IMR-90 (cell line): ENCODE measurements around the gene KLHL7. TPM values are rescaled to one million over a fixed set of nuclear protein-coding genes. Genes with fewer than 3 reads are reported as not detected.

Experiments used
- ATAC-seq: fragments of 200-7000 bp; cut with Tn5 transposase; 2 replicates; pipeline ENCODE4 v1.9.1; 2020; ENCODE audit warnings: low read depth, mild to moderate bottlenecking, moderate library complexity
- BruUV-seq: library from RNA; stranded (reverse); fragments of 400-500 nt; replicated peaks from 2 replicates; lab custom pipeline; 2021; lab: Mats Ljungman, UMichigan
- CTCF ChIA-PET: fragments of 300-600 bp; formaldehyde crosslinking; extraction: SDS; loops from one replicate; lab custom pipeline; 2021; ENCODE audit warnings: antibody characterized with exemption; lab: Yijun Ruan, JAX
- POLR2A ChIA-PET: fragments of 300-600 bp; sonication (Branson Sonifier 250); formaldehyde crosslinking; loops from one replicate; lab custom pipeline; 2022; ENCODE audit warnings: antibody characterized with exemption; ENCODE audit not compliant: unreplicated experiment; lab: Charles Lee
- DNase-seq: peaks from one replicate; pipeline ENCODE4 v3.0.0; 2013
- H2AFZ ChIP-seq: replicated peaks from 2 replicates; pipeline ENCODE3; 2013; ENCODE audit warnings: low read length, mild to moderate bottlenecking; ENCODE audit not compliant: poor library complexity
- H2AK5ac ChIP-seq: 2 replicates; pipeline ENCODE4 v1.6.1; 2013; ENCODE audit warnings: low read depth, low read length, inconsistent platforms
- H2AK9ac ChIP-seq: replicated peaks from 2 replicates; pipeline ENCODE3; 2013; ENCODE audit warnings: mild to moderate bottlenecking, low read depth, low read length, moderate library complexity; ENCODE audit not compliant: poor library complexity
- H2BK120ac ChIP-seq: 2 replicates; pipeline ENCODE4 v1.6.1; 2013; ENCODE audit warnings: low read depth, low read length, inconsistent platforms
- H2BK15ac ChIP-seq: 3 replicates; pipeline ENCODE4 v1.6.1; 2013; ENCODE audit warnings: low read depth, low read length, inconsistent platforms
- H2BK20ac ChIP-seq: 2 replicates; pipeline ENCODE4 v1.6.1; 2013; ENCODE audit warnings: low read depth, mild to moderate bottlenecking, inconsistent platforms, low read length, moderate library complexity
- H2BK5ac ChIP-seq: 2 replicates; pipeline ENCODE4 v1.6.1; 2013; ENCODE audit warnings: mild to moderate bottlenecking, low read depth, low read length, inconsistent platforms; ENCODE audit not compliant: poor library complexity, severe bottlenecking
- H3K14ac ChIP-seq: replicated peaks from 2 replicates; pipeline ENCODE4 v1.6.1; 2013; ENCODE audit warnings: low read depth, low read length, inconsistent platforms
- H3K18ac ChIP-seq: 2 replicates; pipeline ENCODE4 v1.6.1; 2013; ENCODE audit warnings: low read depth, low read length, control low read depth
- H3K23ac ChIP-seq: 2 replicates; pipeline ENCODE4 v1.6.1; 2013; ENCODE audit warnings: low read depth, low read length, inconsistent platforms
- H3K27ac ChIP-seq: 2 replicates; pipeline ENCODE4 v1.5.1; 2013; ENCODE audit warnings: mild to moderate bottlenecking, control low read depth, low read length; ENCODE audit not compliant: insufficient read depth
- H3K27me3 ChIP-seq: 2 replicates; pipeline ENCODE4 v1.6.1; 2013; ENCODE audit warnings: low read length; ENCODE audit not compliant: control insufficient read depth, insufficient read depth
- H3K36me3 ChIP-seq: 2 replicates; pipeline ENCODE4 v1.6.1; 2013; ENCODE audit warnings: low read length, mixed read lengths; ENCODE audit not compliant: control insufficient read depth, insufficient read depth
- H3K4ac ChIP-seq: 2 replicates; pipeline ENCODE4 v1.6.1; 2013; ENCODE audit warnings: low read depth, low read length, inconsistent platforms
- H3K4me1 ChIP-seq: 2 replicates; pipeline ENCODE4 v1.6.1; 2013; ENCODE audit warnings: low read length, mixed read lengths; ENCODE audit not compliant: control insufficient read depth, insufficient read depth
- H3K4me2 ChIP-seq: 2 replicates; pipeline ENCODE4 v1.6.1; 2013; ENCODE audit warnings: low read depth, mild to moderate bottlenecking, control low read depth, low read length, moderate library complexity
- H3K4me3 ChIP-seq: 2 replicates; pipeline ENCODE4 v1.5.1; 2013; ENCODE audit warnings: low read depth, mild to moderate bottlenecking, control low read depth, low read length, moderate library complexity; ENCODE audit not compliant: insufficient read depth
- H3K56ac ChIP-seq: 2 replicates; pipeline ENCODE4 v1.6.1; 2013; ENCODE audit warnings: low read length, inconsistent platforms; ENCODE audit not compliant: insufficient read depth; ENCODE audit errors: extremely low read depth
- H3K79me1 ChIP-seq, 2 experiments: 2 replicates each; pipeline ENCODE4 v1.6.1; 2013; ENCODE audit warnings: low read length in 2 of 2, inconsistent platforms in 1 of 2, low read depth in 1 of 2
- H3K9ac ChIP-seq: 2 replicates; pipeline ENCODE4 v1.6.1; 2013; ENCODE audit warnings: low read depth, low read length, control low read depth
- H3K9me1 ChIP-seq: 2 replicates; pipeline ENCODE4 v1.6.1; 2013; ENCODE audit warnings: low read length, inconsistent platforms; ENCODE audit not compliant: insufficient read depth
- H3K9me3 ChIP-seq: 2 replicates; pipeline ENCODE4 v1.6.1; 2013; ENCODE audit warnings: low read length; ENCODE audit not compliant: control insufficient read depth, insufficient read depth
- H4K20me1 ChIP-seq: 2 replicates; pipeline ENCODE4 v1.6.1; 2013; ENCODE audit warnings: low read length, inconsistent platforms; ENCODE audit not compliant: insufficient read depth
- H4K5ac ChIP-seq: 2 replicates; pipeline ENCODE4 v1.6.1; 2013; ENCODE audit warnings: mild to moderate bottlenecking, low read depth, low read length, control low read depth
- H4K8ac ChIP-seq, 2 experiments: 2 replicates each; pipeline ENCODE4 v1.6.1; 2013; ENCODE audit warnings: low read depth in 2 of 2, low read length in 2 of 2, control low read depth in 1 of 2, inconsistent platforms in 1 of 2
- H4K91ac ChIP-seq: 2 replicates; pipeline ENCODE4 v1.6.1; 2013; ENCODE audit warnings: low read depth, low read length, inconsistent platforms; ENCODE audit not compliant: insufficient read depth
- BHLHE40 ChIP-seq: fragments of 150-350 bp; IDR thresholded peaks from 2 replicates; pipeline ENCODE4 v1.6.1; 2016; ENCODE audit warnings: mild to moderate bottlenecking, low read depth, low read length
- CEBPB ChIP-seq: IDR thresholded peaks from 2 replicates; pipeline ENCODE4 v1.6.1; 2012; ENCODE audit warnings: low read depth, low read length, improper control_type of control experiment
- CHD1 ChIP-seq: IDR thresholded peaks from 2 replicates; pipeline ENCODE4 v1.6.1; 2012; ENCODE audit warnings: low read depth, low read length, improper control_type of control experiment
- FOS ChIP-seq: fragments of 150-350 bp; IDR thresholded peaks from 2 replicates; pipeline ENCODE4 v1.6.1; 2016; ENCODE audit warnings: low read depth, low read length
- MAFK ChIP-seq: IDR thresholded peaks from 2 replicates; pipeline ENCODE4 v1.6.1; 2012; ENCODE audit warnings: low read depth, low read length, improper control_type of control experiment
- MAZ ChIP-seq: IDR thresholded peaks from 2 replicates; pipeline ENCODE4 v1.6.1; 2012; ENCODE audit warnings: low read depth, mild to moderate bottlenecking, low read length, improper control_type of control experiment, moderate library complexity, borderline replicate concordance
- MXI1 ChIP-seq: IDR thresholded peaks from 2 replicates; pipeline ENCODE4 v1.6.1; 2012; ENCODE audit warnings: low read depth, mild to moderate bottlenecking, low read length, moderate library complexity, borderline replicate concordance
- NFE2L2 ChIP-seq: fragments of 150-350 bp; IDR thresholded peaks from 2 replicates; pipeline ENCODE4 v1.6.1; 2016; ENCODE audit warnings: low read depth, mild to moderate bottlenecking, low read length
- POLR2A ChIP-seq: IDR thresholded peaks from 2 replicates; pipeline ENCODE4 v1.6.1; 2012; ENCODE audit warnings: mild to moderate bottlenecking, low read depth, low read length
- RAD21 ChIP-seq: IDR thresholded peaks from 2 replicates; pipeline ENCODE4 v1.6.1; 2012; ENCODE audit warnings: low read length, improper control_type of control experiment
- RCOR1 ChIP-seq: IDR thresholded peaks from 2 replicates; pipeline ENCODE4 v1.6.1; 2012; ENCODE audit warnings: mild to moderate bottlenecking, low read length, improper control_type of control experiment; ENCODE audit not compliant: insufficient replicate concordance
- RFX5 ChIP-seq: IDR thresholded peaks from 2 replicates; pipeline ENCODE4 v1.8.0; 2012; ENCODE audit warnings: low read depth, mild to moderate bottlenecking, low read length, moderate library complexity
- SMC3 ChIP-seq: fragments of 150-350 bp; IDR thresholded peaks from 2 replicates; pipeline ENCODE4 v1.6.1; 2016; ENCODE audit warnings: low read depth, mild to moderate bottlenecking, antibody characterized with exemption, low read length, moderate library complexity
- WGBS, 2 experiments: methylation state at CpG; one replicate each; pipeline versions ENCODE4 v1.1.5 to v1.1.7; 2013; ENCODE audit warnings: missing lambda C conversion rate in 2 of 2; ENCODE audit not compliant: insufficient read length in 1 of 2; ENCODE audit errors: extremely low coverage in 2 of 2; 5-methylcytosine and 5-hydroxymethylcytosine counted together
- dilution Hi-C: fragments of 300-500 bp; cut with HindIII; formaldehyde crosslinking; loops from one replicate; pipeline ENCODE4 v1.14.3; 2018; ENCODE audit warnings: low sequenced_read_pairs; ENCODE audit not compliant: unreplicated experiment
- in situ Hi-C: fragments of 300-500 bp; cut with MboI; formaldehyde crosslinking; loops from 3 replicates; pipeline ENCODE4 v1.14.3; 2019; ENCODE audit warnings: low sequenced_read_pairs, inconsistent platforms, mixed read lengths
- intact Hi-C: fragments of 100-400 bp; cut with micrococcal nuclease; formaldehyde crosslinking; loops from 2 replicates; pipeline ENCODE4 v1.10.0; 2022
- polyA plus RNA-seq, 3 experiments: library from polyadenylated mRNA; depleted of rRNA; stranded (reverse); fragments of >200 nt; gene quantifications; 2 replicates each; pipeline ENCODE4 v1.2.3, GENCODE V29; 2012; ENCODE audit warnings: low replicate concordance in 1 of 3
- total RNA-seq: library from RNA; depleted of rRNA; stranded (reverse); fragments of >200 nt; gene quantifications from 2 replicates; pipeline ENCODE4 v1.2.3, GENCODE V29; 2012
- TF ChIP-seq, protein P1 (sequence below): fragments of 150-350 bp; IDR thresholded peaks from 2 replicates; pipeline ENCODE4 v1.6.1; 2016; ENCODE audit warnings: low read depth, mild to moderate bottlenecking, low read length, moderate library complexity, borderline replicate concordance
- TF ChIP-seq, protein P2 (sequence below): fragments of 150-350 bp; IDR thresholded peaks from 2 replicates; pipeline ENCODE4 v1.6.1; 2017; ENCODE audit warnings: mild to moderate bottlenecking, antibody characterized with exemption, low read length, low read depth
- TF ChIP-seq, protein P3 (sequence below): conservative IDR thresholded peaks from 2 replicates; pipeline ENCODE4 v1.5.1; 2012; ENCODE audit warnings: mild to moderate bottlenecking, low read depth, low read length, improper control_type of control experiment

The KLHL7 gene
- total and polyA plus RNA-seq, 2 of the 4 experiments (the other 2 are of a cell fraction), result 24.6 to 29.2 TPM

DNA sequence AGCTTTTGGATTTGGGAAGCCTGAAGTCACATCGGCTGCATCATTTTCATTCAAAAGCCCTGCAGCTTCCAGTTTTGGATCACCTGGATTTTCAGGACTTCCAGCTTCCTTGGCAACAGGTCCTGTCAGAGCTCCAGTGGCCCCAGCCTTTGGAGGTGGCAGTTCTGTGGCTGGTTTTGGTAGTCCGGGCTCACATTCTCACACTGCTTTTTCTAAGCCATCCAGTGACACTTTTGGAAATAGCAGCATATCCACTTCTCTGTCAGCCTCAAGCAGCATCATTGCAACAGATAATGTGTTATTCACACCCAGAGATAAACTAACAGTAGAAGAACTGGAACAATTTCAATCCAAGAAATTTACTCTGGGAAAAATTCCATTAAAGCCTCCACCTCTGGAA lies 94.7 kb downstream of the KLHL7 start:
- Histone ChIP-seq H4K20me1 (no peaks in the 10 kb centered on the region), H3K18ac (no peak overlapping the region), H2AK9ac (no peak overlapping the region), H4K8ac (no peak overlapping the region), H3K9ac (no peak overlapping the region), H2AFZ (no peak overlapping the region), H2BK5ac (no peak overlapping the region), H3K4ac (no peak overlapping the region), H3K27me3 (no peaks in the 10 kb centered on the region), H4K91ac (no peak overlapping the region), H2BK120ac (no peak overlapping the region), H3K27ac (no peak overlapping the region), H3K56ac (no peak overlapping the region), H3K4me1 (peaks cover 2% of the 10 kb centered on the region; the same call in 1 of the 2 replicates), H2AK5ac (no peak overlapping the region), H2BK20ac (no peak overlapping the region), H3K9me1 (no peaks in the 10 kb centered on the region), H3K9me3 (no peaks in the 10 kb centered on the region), H3K36me3 (peaks cover 20% of the 10 kb centered on the region), H4K5ac (no peak overlapping the region), H3K79me1 (no peaks in the 10 kb centered on the region; a peak in 1 of 4 replicates), H3K4me3 (no peak overlapping the region), H3K14ac (no peak overlapping the region), H2BK15ac (no peak overlapping the region), H3K4me2 (no peak overlapping the region), H3K23ac (no peak overlapping the region)
- dilution Hi-C loops, result no loop called here
- BruUV-seq, result TSS peak; percentile 79
- in situ Hi-C loops, result no loop called here
- POLR2A ChIA-PET, result no interaction called here
- no peak for TF ChIP-seq RAD21
- no peak for TF ChIP-seq RCOR1
- no peak for TF ChIP-seq SMC3
- TF ChIP-seq BHLHE40, result no peak
- TF ChIP-seq, protein P1, sequence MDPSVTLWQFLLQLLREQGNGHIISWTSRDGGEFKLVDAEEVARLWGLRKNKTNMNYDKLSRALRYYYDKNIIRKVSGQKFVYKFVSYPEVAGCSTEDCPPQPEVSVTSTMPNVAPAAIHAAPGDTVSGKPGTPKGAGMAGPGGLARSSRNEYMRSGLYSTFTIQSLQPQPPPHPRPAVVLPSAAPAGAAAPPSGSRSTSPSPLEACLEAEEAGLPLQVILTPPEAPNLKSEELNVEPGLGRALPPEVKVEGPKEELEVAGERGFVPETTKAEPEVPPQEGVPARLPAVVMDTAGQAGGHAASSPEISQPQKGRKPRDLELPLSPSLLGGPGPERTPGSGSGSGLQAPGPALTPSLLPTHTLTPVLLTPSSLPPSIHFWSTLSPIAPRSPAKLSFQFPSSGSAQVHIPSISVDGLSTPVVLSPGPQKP, result no peak
- TF ChIP-seq, protein P2, sequence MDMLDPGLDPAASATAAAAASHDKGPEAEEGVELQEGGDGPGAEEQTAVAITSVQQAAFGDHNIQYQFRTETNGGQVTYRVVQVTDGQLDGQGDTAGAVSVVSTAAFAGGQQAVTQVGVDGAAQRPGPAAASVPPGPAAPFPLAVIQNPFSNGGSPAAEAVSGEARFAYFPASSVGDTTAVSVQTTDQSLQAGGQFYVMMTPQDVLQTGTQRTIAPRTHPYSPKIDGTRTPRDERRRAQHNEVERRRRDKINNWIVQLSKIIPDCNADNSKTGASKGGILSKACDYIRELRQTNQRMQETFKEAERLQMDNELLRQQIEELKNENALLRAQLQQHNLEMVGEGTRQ, result no peak
- TF ChIP-seq, protein P3, sequence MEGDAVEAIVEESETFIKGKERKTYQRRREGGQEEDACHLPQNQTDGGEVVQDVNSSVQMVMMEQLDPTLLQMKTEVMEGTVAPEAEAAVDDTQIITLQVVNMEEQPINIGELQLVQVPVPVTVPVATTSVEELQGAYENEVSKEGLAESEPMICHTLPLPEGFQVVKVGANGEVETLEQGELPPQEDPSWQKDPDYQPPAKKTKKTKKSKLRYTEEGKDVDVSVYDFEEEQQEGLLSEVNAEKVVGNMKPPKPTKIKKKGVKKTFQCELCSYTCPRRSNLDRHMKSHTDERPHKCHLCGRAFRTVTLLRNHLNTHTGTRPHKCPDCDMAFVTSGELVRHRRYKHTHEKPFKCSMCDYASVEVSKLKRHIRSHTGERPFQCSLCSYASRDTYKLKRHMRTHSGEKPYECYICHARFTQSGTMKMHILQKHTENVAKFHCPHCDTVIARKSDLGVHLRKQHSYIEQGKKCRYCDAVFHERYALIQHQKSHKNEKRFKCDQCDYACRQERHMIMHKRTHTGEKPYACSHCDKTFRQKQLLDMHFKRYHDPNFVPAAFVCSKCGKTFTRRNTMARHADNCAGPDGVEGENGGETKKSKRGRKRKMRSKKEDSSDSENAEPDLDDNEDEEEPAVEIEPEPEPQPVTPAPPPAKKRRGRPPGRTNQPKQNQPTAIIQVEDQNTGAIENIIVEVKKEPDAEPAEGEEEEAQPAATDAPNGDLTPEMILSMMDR, result no peak
- no peak for TF ChIP-seq FOS
- TF ChIP-seq NFE2L2, result no peak
- no peak for TF ChIP-seq CHD1
- TF ChIP-seq POLR2A, result no peak
- TF ChIP-seq MAFK, result no peak
- TF ChIP-seq MXI1, result no peak
- no peak for TF ChIP-seq MAZ
- no peak for TF ChIP-seq CEBPB
- TF ChIP-seq RFX5, result no peak
- intact Hi-C loops, result loop anchor here (5.0 kb wide), 1 partner anchor 37 kb away; no protein-coding TSS in a partner anchor
- ATAC-seq (no peak), DNase-seq (no peak)
- CTCF ChIA-PET, result no interaction called here
- WGBS, 2 experiments, result no CpG with 5 or more reads among the region's 2 CpGs
